ENCODE results near the gene SYMPK.

SYMPK gene

GRCh38 chr19:45863840-45864628 lies 1.1 kb upstream of the SYMPK start, which contains the start of gene FOXA3:
Gene FOXA3, plus strand, starts transcription at chr19:45864326. Its CDS starts 131 bp downstream, at chr19:45864457.
- Histone ChIP-seq H3K27me3 (ENCODE audit: insufficient read depth, poor library complexity, severe bottlenecking) (peaks cover 31% of the 10 kb centered on the region), H3K27ac (replicated peaks) (no peak within 1 kb of the TSS)

GRCh38 chr19:45863335-45863839 lies 440 bp upstream of the SYMPK start:
- H3K27me3 ChIP-seq (ENCODE audit: insufficient read depth, poor library complexity, severe bottlenecking) = peaks cover 31% of the 10 kb centered on the region
- no peak overlapping the region for H3K27ac ChIP-seq (replicated peaks)
- H3K4me3 ChIP-seq (replicated peaks; ENCODE audit: insufficient read depth, low read length) = peak overlapping the region; percentile 37
- DNase-seq (ENCODE audit: low read depth in 1 of 2, low spot score in 1 of 2) = no peak
- no peak for TF ChIP-seq REST (IDR thresholded peaks at IDR 0.05; ENCODE audit: insufficient replicate concordance, low read depth)
- no peak for TF ChIP-seq SPI1 (IDR thresholded peaks at IDR 0.05; ENCODE audit: borderline replicate concordance, low read depth)
- TF ChIP-seq CTCF (IDR thresholded peaks at IDR 0.05; ENCODE audit: insufficient read depth, low read length) = no peak
- no peak for TF ChIP-seq POLR2AphosphoS5 (IDR thresholded peaks at IDR 0.05; ENCODE audit: low read depth)
- TF ChIP-seq GABPA (IDR thresholded peaks at IDR 0.05; ENCODE audit: low read depth) = no peak

More at GRCh38 chr19:45863840-45864628, 1.1 kb upstream of the SYMPK start, which contains the start of gene FOXA3:
- no peak for DNase-seq (ENCODE audit: low read depth in 1 of 2, low spot score in 1 of 2)
- TF ChIP-seq POLR2AphosphoS5 (IDR thresholded peaks at IDR 0.05; ENCODE audit: low read depth) (no peak), CTCF (IDR thresholded peaks at IDR 0.05; ENCODE audit: insufficient read depth, low read length) (no peak), GABPA (IDR thresholded peaks at IDR 0.05; ENCODE audit: low read depth) (no peak), SPI1 (IDR thresholded peaks at IDR 0.05; ENCODE audit: borderline replicate concordance, low read depth) (no peak), REST (IDR thresholded peaks at IDR 0.05; ENCODE audit: insufficient replicate concordance, low read depth) (no peak)
- H3K4me3 ChIP-seq (replicated peaks; ENCODE audit: insufficient read depth, low read length) = peak within 1 kb of the TSS; percentile 37

- peak overlapping the region; percentile 76 for H3K27ac ChIP-seq (replicated peaks)
- no peak for TF ChIP-seq SPI1 (IDR thresholded peaks at IDR 0.05; ENCODE audit: borderline replicate concordance, low read depth)
- no peak for DNase-seq (ENCODE audit: low read depth in 1 of 2, low spot score in 1 of 2)
- H3K4me3 ChIP-seq (replicated peaks; ENCODE audit: insufficient read depth, low read length) = peak overlapping the region; percentile 90
- H3K27me3 ChIP-seq (ENCODE audit: insufficient read depth, poor library complexity, severe bottlenecking) = peaks cover 31% of the 10 kb centered on the region
Observed at GRCh38 chr19:45862271-45862563, 730 bp downstream of the SYMPK start.

- DNase-seq (ENCODE audit: low read depth in 1 of 2, low spot score in 1 of 2) = no peak
- TF ChIP-seq POLR2AphosphoS5 (IDR thresholded peaks at IDR 0.05; ENCODE audit: low read depth) (no peak), SPI1 (IDR thresholded peaks at IDR 0.05; ENCODE audit: borderline replicate concordance, low read depth) (no peak), GABPA (IDR thresholded peaks at IDR 0.05; ENCODE audit: low read depth) (no peak), CTCF (IDR thresholded peaks at IDR 0.05; ENCODE audit: insufficient read depth, low read length) (no peak)
- Histone ChIP-seq H3K27ac (replicated peaks) (no peak overlapping the region), H3K4me3 (replicated peaks; ENCODE audit: insufficient read depth, low read length) (no peak overlapping the region), H3K27me3 (ENCODE audit: insufficient read depth, poor library complexity, severe bottlenecking) (peaks cover 19% of the 10 kb centered on the region)
Observed at GRCh38 chr19:45860359-45861259, 2.3 kb downstream of the SYMPK start.

Data from HL-60 (cell line).